A549 treated with dexamethasone at 1 μM for 4 hours (cell line): ENCODE data around the gene IRX4. TPM values are rescaled to one million over a fixed set of nuclear protein-coding genes. Genes with fewer than 3 reads are reported as not detected.

Experiments
- total RNA-seq: library from RNA; stranded (reverse); fragments of 200-300 nt; extraction: Qiagen RNA extraction; gene quantifications from 5 replicates; pipeline ENCODE4 v1.2.3, GENCODE V29; 2022

The IRX4 gene
- 0.24 to 0.47 TPM (median 0.32 TPM) in 5 replicates for total RNA-seq

GRCh38 chr5:1882337-1883119, at the start of gene IRX4:
Gene IRX4, minus strand, starts transcription at chr5:1882925. Its CDS starts 278 bp downstream, at chr5:1882647.

Other genes with a start within 250 kb of the IRX4 start
- 108 to 119 TPM (median 110 TPM) in 5 replicates for gene MRPL36, start 83.1 kb downstream of the IRX4 start, total RNA-seq
- gene NDUFS6, start 81.5 kb downstream of the IRX4 start, total RNA-seq, result 112 to 169 TPM (median 122 TPM) in 5 replicates